HEK293T (cell line): ENCODE measurements around the gene NACC2.

ENCODE experiments used
- CTCF ChIA-PET: fragments of 350-600 bp; formaldehyde crosslinking; extraction: SDS; loops from one replicate; lab custom pipeline; 2021; ENCODE audit warnings: antibody characterized with exemption, inconsistent platforms; lab: Yijun Ruan, JAX
- POLR2A ChIA-PET: fragments of 350-600 bp; formaldehyde crosslinking; extraction: SDS; loops from one replicate; lab custom pipeline; 2020; ENCODE audit warnings: antibody characterized with exemption, inconsistent platforms; lab: Yijun Ruan, JAX
- DNase-seq: peaks from one replicate; pipeline ENCODE4 v3.0.0; 2012; ENCODE audit warnings: mixed read lengths; ENCODE audit errors: extremely low spot score
- ARNT ChIP-seq: fragments of 450-650 bp; IDR thresholded peaks from 2 replicates; pipeline ENCODE4 v1.6.1; 2017; ENCODE audit warnings: mild to moderate bottlenecking
- BHLHE40 ChIP-seq: fragments of 450-650 bp; IDR thresholded peaks from 2 replicates; pipeline ENCODE4 v1.6.1; 2016; ENCODE audit warnings: mild to moderate bottlenecking, moderate library complexity, borderline replicate concordance
- CTBP1 ChIP-seq: fragments of 450-650 bp; IDR thresholded peaks from 2 replicates; pipeline ENCODE4 v1.6.1; 2016; ENCODE audit warnings: borderline replicate concordance
- ELF4 ChIP-seq: fragments of 450-650 bp; IDR thresholded peaks from 2 replicates; pipeline ENCODE4 v1.6.1; 2017; ENCODE audit warnings: antibody characterized with exemption
- FOXA1 ChIP-seq: fragments of 450-650 bp; IDR thresholded peaks from 2 replicates; pipeline ENCODE4 v1.6.1; 2016; ENCODE audit warnings: mild to moderate bottlenecking
- FOXK2 ChIP-seq: fragments of 450-650 bp; IDR thresholded peaks from 2 replicates; pipeline ENCODE4 v1.6.1; 2016; ENCODE audit warnings: mild to moderate bottlenecking
- FOXM1 ChIP-seq: fragments of 450-650 bp; IDR thresholded peaks from 2 replicates; pipeline ENCODE4 v1.6.1; 2017; ENCODE audit warnings: mild to moderate bottlenecking, borderline replicate concordance
- HDGF ChIP-seq: fragments of 450-650 bp; IDR thresholded peaks from 2 replicates; pipeline ENCODE4 v1.6.1; 2017; ENCODE audit warnings: antibody characterized with exemption, borderline replicate concordance
- L3MBTL2 ChIP-seq: fragments of 450-650 bp; conservative IDR thresholded peaks from 2 replicates; pipeline ENCODE4 v1.6.1; 2016; ENCODE audit warnings: mild to moderate bottlenecking
- LEF1 ChIP-seq: fragments of 450-650 bp; IDR thresholded peaks from 2 replicates; pipeline ENCODE4 v1.6.1; 2017; ENCODE audit warnings: mild to moderate bottlenecking, borderline replicate concordance
- NFRKB ChIP-seq: fragments of 450-650 bp; IDR thresholded peaks from 2 replicates; pipeline ENCODE4 v1.6.1; 2016; ENCODE audit warnings: mild to moderate bottlenecking, moderate library complexity
- PKNOX1 ChIP-seq: fragments of 450-650 bp; IDR thresholded peaks from 2 replicates; pipeline ENCODE4 v1.6.1; 2016
- SP1 ChIP-seq: fragments of 450-650 bp; IDR thresholded peaks from 2 replicates; pipeline ENCODE4 v1.6.1; 2017
- SUZ12 ChIP-seq: fragments of 450-650 bp; IDR thresholded peaks from 2 replicates; pipeline ENCODE4 v1.6.1; 2016; ENCODE audit warnings: mild to moderate bottlenecking
- TARDBP ChIP-seq: fragments of 450-650 bp; IDR thresholded peaks from 2 replicates; pipeline ENCODE4 v1.6.1; 2016
- ZNF384 ChIP-seq: fragments of 450-650 bp; IDR thresholded peaks from 2 replicates; pipeline ENCODE4 v1.6.1; 2016

NACC2 gene

GRCh38 chr9:136141682-136142413 is 46.8 kb upstream of the NACC2 start:
- no peak for DNase-seq
- CTCF ChIA-PET = interaction anchor here (0.9 kb wide), 2 partner anchors 29 to 113 kb away, joined by 3 to 4 read pairs; no protein-coding TSS in a partner anchor
- POLR2A ChIA-PET = interaction anchor here (1.5 kb wide), 1 partner anchor 125 kb away, joined by 4 read pairs; no protein-coding TSS in a partner anchor
- TF ChIP-seq SP1 (no peak), FOXA1 (no peak), HDGF (no peak), FOXK2 (no peak), SUZ12 (no peak), FOXM1 (no peak), LEF1 (no peak), ARNT (no peak), NFRKB (no peak), CTBP1 (no peak), L3MBTL2 (no peak), ELF4 (no peak)

- POLR2A ChIA-PET = interaction anchor here (1.5 kb wide), 1 partner anchor 126 kb away, joined by 4 read pairs; no protein-coding TSS in a partner anchor
- CTCF ChIA-PET = interaction anchor here (0.5 to 0.7 kb wide), 2 partner anchors 115 to 179 kb away, joined by 3 read pairs; no protein-coding TSS in a partner anchor
Observed at GRCh38 chr9:136140966-136141365, 45.9 kb upstream of the NACC2 start.

GRCh38 chr9:136140046-136140445 is 45.0 kb upstream of the NACC2 start:
- CTCF ChIA-PET = no interaction called here

More at GRCh38 chr9:136140966-136141365, 45.9 kb upstream of the NACC2 start:
- TF ChIP-seq TARDBP = no peak
- no peak for TF ChIP-seq PKNOX1
- TF ChIP-seq CTBP1 = no peak
- TF ChIP-seq NFRKB = no peak
- TF ChIP-seq FOXK2 = no peak
- TF ChIP-seq FOXA1 = no peak
- TF ChIP-seq LEF1 = no peak
- TF ChIP-seq ARNT = no peak
- no peak for TF ChIP-seq SP1
- TF ChIP-seq BHLHE40 = no peak
- TF ChIP-seq ELF4 = no peak
- no peak for TF ChIP-seq L3MBTL2
- TF ChIP-seq ZNF384 = no peak
- no peak for TF ChIP-seq HDGF
- no peak for DNase-seq

GRCh38 chr9:136138566-136138965 is 43.5 kb upstream of the NACC2 start:
- DNase-seq = peak; percentile 67
- ChIA-PET POLR2A (interaction anchor here (0.8 kb wide), 1 partner anchor 44 kb away, joined by 3 read pairs; no protein-coding TSS in a partner anchor), CTCF (interaction anchor here (0.6 to 1.3 kb wide), 7 partner anchors 10 to 362 kb away, joined by 3 to 6 read pairs (median 3); no protein-coding TSS in a partner anchor)
- no peak for TF ChIP-seq ZNF384
- TF ChIP-seq FOXM1 = no peak
- no peak for TF ChIP-seq SP1
- no peak for TF ChIP-seq BHLHE40
- no peak for TF ChIP-seq SUZ12
- TF ChIP-seq FOXA1 = no peak
- no peak for TF ChIP-seq LEF1
- TF ChIP-seq FOXK2 = no peak
- TF ChIP-seq L3MBTL2 = no peak
- TF ChIP-seq PKNOX1 = no peak; the same call in 1 of the 2 replicates
- no peak for TF ChIP-seq TARDBP
- no peak for TF ChIP-seq HDGF
- TF ChIP-seq ARNT = no peak
- TF ChIP-seq ELF4 = no peak

More at GRCh38 chr9:136140046-136140445, 45.0 kb upstream of the NACC2 start:
- TF ChIP-seq ELF4 (no peak), FOXA1 (no peak), ZNF384 (no peak), CTBP1 (no peak), TARDBP (no peak), L3MBTL2 (no peak), HDGF (no peak), LEF1 (no peak)
- POLR2A ChIA-PET = no interaction called here
- DNase-seq = no peak

GRCh38 chr9:136137321-136138265 is 42.5 kb upstream of the NACC2 start:
- no peak for DNase-seq
- no peak for TF ChIP-seq FOXK2
- no peak for TF ChIP-seq TARDBP
- no peak for TF ChIP-seq BHLHE40
- no peak for TF ChIP-seq L3MBTL2
- TF ChIP-seq ZNF384 = no peak
- TF ChIP-seq FOXM1 = no peak
- CTCF ChIA-PET = interaction anchor here (1.2 kb wide), 2 partner anchors 19 to 170 kb away, joined by 3 to 4 read pairs; no protein-coding TSS in a partner anchor
- POLR2A ChIA-PET = interaction anchor here (0.8 kb wide), 1 partner anchor 43 kb away, joined by 3 read pairs; no protein-coding TSS in a partner anchor
